ENCODE data around the gene CREB3. TPM values are rescaled to one million over a fixed set of nuclear protein-coding genes. Genes with fewer than 3 reads are reported as not detected.

Gene CREB3
- polyA plus RNA-seq, 1 experiment, result 75.8 TPM

DNA sequence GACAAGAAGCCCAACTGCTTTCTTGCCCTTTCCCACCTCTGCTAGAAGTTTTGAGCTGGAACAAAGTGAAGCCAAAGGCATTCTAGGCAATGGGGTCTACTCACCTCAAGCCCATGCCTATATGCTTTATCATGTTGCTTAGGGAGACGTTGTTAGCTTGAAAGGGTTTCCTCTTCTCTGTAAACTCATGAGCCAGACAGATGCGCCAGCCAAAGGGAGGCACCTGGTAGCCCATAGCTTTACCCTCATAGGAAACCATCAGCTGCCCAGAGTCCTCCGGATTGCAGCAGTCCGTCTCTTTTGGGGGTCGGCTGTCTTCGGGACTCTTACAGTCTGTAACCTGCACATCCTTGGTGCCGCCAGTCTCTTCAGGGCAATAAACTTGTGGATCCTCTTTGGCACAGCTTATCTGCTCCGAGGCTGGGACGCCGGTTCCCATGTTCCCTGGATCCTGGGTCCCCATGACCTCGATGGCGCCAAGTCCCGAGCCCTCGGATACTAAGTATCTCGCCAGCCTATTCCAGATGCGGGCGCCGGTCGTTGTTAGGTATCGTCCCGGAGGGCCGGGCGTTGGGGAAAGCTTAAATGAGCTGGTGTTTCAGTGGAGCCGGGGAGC is 15.9 kb downstream of the CREB3 start:
- Histone ChIP-seq H3K4me3 (ENCODE audit: low read depth, low read length) (peak overlapping the region; percentile 65), H3K27me3 (ENCODE audit: control insufficient read depth, insufficient read depth, low read length) (no peaks in the 10 kb centered on the region), H3K36me3 (ENCODE audit: control insufficient read depth, insufficient read depth, low read length) (peaks cover 28% of the 10 kb centered on the region)
- POLR2A ChIA-PET, result interaction anchor here (0.8 to 1.6 kb wide), 2 partner anchors 16 to 20 kb away, joined by 4 to 11 read pairs; partner anchors contain the start of genes CREB3 and TLN1
- no peak for TF ChIP-seq CTCF (IDR thresholded peaks at IDR 0.05; ENCODE audit: insufficient read depth, low read depth, low read length)
- CTCF ChIA-PET, result interaction anchor here (0.6 to 7.2 kb wide), 10 partner anchors 9 to 65 kb away, joined by 3 to 78 read pairs (median 4); partner anchors contain the start of gene HINT2
- no peak for DNase-seq (ENCODE audit: low read depth)

GRCh38 chr9:35748858-35749514 is 16.5 kb downstream of the CREB3 start, which contains the start of the genes GBA2 and RGP1:
TSS of gene GBA2 (minus strand) at chr9:35749228. CDS start at chr9:35748704, 524 bp downstream.
TSS of gene RGP1 (plus strand) at chr9:35749287. CDS start at chr9:35749756, 469 bp downstream.
- ChIA-PET CTCF (interaction anchor here (0.6 to 7.2 kb wide), 10 partner anchors 8 to 65 kb away, joined by 3 to 78 read pairs (median 4); partner anchors contain the start of gene HINT2), POLR2A (interaction anchor here (0.8 to 1.6 kb wide), 2 partner anchors 17 to 21 kb away, joined by 4 to 11 read pairs; partner anchors contain the start of genes CREB3 and TLN1)
- peak within 1 kb of the TSS; percentile 65 for H3K4me3 ChIP-seq (ENCODE audit: low read depth, low read length)
- no peak for TF ChIP-seq CTCF (IDR thresholded peaks at IDR 0.05; ENCODE audit: insufficient read depth, low read depth, low read length)
- DNase-seq (ENCODE audit: low read depth), result no peak
- H3K36me3 ChIP-seq (ENCODE audit: control insufficient read depth, insufficient read depth, low read length), result peaks cover 26% of the 10 kb centered on the region
- H3K27me3 ChIP-seq (ENCODE audit: control insufficient read depth, insufficient read depth, low read length), result no peaks in the 10 kb centered on the region

- H3K36me3 ChIP-seq (ENCODE audit: control insufficient read depth, insufficient read depth, low read length), result peaks cover 26% of the 10 kb centered on the region
- no peak for TF ChIP-seq CTCF (IDR thresholded peaks at IDR 0.05; ENCODE audit: insufficient read depth, low read depth, low read length)
- ChIA-PET CTCF (interaction anchor here (0.6 to 7.2 kb wide), 4 partner anchors 13 to 53 kb away, joined by 3 to 78 read pairs (median 8); no protein-coding TSS in a partner anchor), POLR2A (interaction anchor here (0.6 kb wide), 1 partner anchor 59 kb away, joined by 3 read pairs; no protein-coding TSS in a partner anchor)
- DNase-seq (ENCODE audit: low read depth), result no peak
- no peaks in the 10 kb centered on the region for H3K27me3 ChIP-seq (ENCODE audit: control insufficient read depth, insufficient read depth, low read length)
- peak overlapping the region; percentile 65 for H3K4me3 ChIP-seq (ENCODE audit: low read depth, low read length)
Measured at GRCh38 chr9:35749515-35750255, 17.2 kb downstream of the CREB3 start.

- peak overlapping the region; percentile 65 for H3K4me3 ChIP-seq (ENCODE audit: low read depth, low read length)
- DNase-seq (ENCODE audit: low read depth), result no peak
- H3K27me3 ChIP-seq (ENCODE audit: control insufficient read depth, insufficient read depth, low read length), result no peaks in the 10 kb centered on the region
- TF ChIP-seq CTCF (IDR thresholded peaks at IDR 0.05; ENCODE audit: insufficient read depth, low read depth, low read length), result no peak
- ChIA-PET CTCF (interaction anchor here (7.2 kb wide), 1 partner anchor 13 kb away, joined by 78 read pairs; no protein-coding TSS in a partner anchor), POLR2A (interaction anchor here (0.6 kb wide), 1 partner anchor 60 kb away, joined by 3 read pairs; no protein-coding TSS in a partner anchor)
- peaks cover 26% of the 10 kb centered on the region for H3K36me3 ChIP-seq (ENCODE audit: control insufficient read depth, insufficient read depth, low read length)
Measured at GRCh38 chr9:35750256-35750531, 17.7 kb downstream of the CREB3 start.

Measured in BJ (cell line).